Adipose tissue (tissue), 3 donors: Measurements from ENCODE around the gene SDK2. TPM values are rescaled to one million over a fixed set of nuclear protein-coding genes. Genes with fewer than 3 reads are reported as not detected.
"Not testable (repeated sequence)": the region's sequence is repeated elsewhere in the genome, so short reads cannot be mapped to it uniquely, and the experiment has no call there.

ENCODE experiments used
- H3K27ac ChIP-seq: one replicate; pipeline ENCODE4 v1.5.1; 2013; ENCODE audit warnings: low read depth, low read length
- WGBS, 3 donors: extraction: QIAGEN DNeasy Blood & Tissue Kit; methylation state at CpG; one replicate each; pipeline ENCODE4 v1.1.7; 2013; 5-methylcytosine and 5-hydroxymethylcytosine counted together
- polyA plus RNA-seq, 3 donors: library from polyadenylated mRNA; stranded (reverse); fragments of 200-250 nt; gene quantifications; one replicate each; pipeline ENCODE4 v1.2.3, GENCODE V29; 2013
- donor health status: healthy with polysubstance abuse.
- donor health status: Bipolar disorder and iron deficiency.
- donor health status: healthy.

Gene SDK2
- polyA plus RNA-seq, 3 donors, result 0.08 to 0.22 (median 0.15) TPM

- 74 to 81% (median 81%) methylated on average over 2 of the region's 2 CpGs for WGBS, 3 donors
- H3K27ac ChIP-seq, result no peak overlapping the region
Observed at GRCh38 chr17:73465953-73466230, 178.4 kb downstream of the SDK2 start.

- no peak overlapping the region for H3K27ac ChIP-seq
- 57 to 63% (median 62%) methylated on average over 9 of the region's 9 CpGs for WGBS, 3 donors
Observed at GRCh38 chr17:73465130-73465952, 178.9 kb downstream of the SDK2 start.

- WGBS, 3 donors, result 80 to 92% (median 91%) methylated on average over 4 of the region's 4 CpGs
- no peak overlapping the region for H3K27ac ChIP-seq
Observed at GRCh38 chr17:73464447-73464846, 179.8 kb downstream of the SDK2 start.

GRCh38 chr17:73463821-73464220, 180.4 kb downstream of the SDK2 start:
- 67 to 86% (median 86%) methylated on average over 5 of the region's 5 CpGs for WGBS, 3 donors
- no peak overlapping the region for H3K27ac ChIP-seq

GRCh38 chr17:73462823-73463222, 181.4 kb downstream of the SDK2 start:
- H3K27ac ChIP-seq, result no peak overlapping the region
- 73 to 75% (median 73%) methylated on average over 8 of the region's 8 CpGs for WGBS, 3 donors

- no peak overlapping the region for H3K27ac ChIP-seq
- 60 to 92% (median 78%) methylated on average over 7 of the region's 7 CpGs for WGBS, 3 donors
Observed at GRCh38 chr17:73459980-73460379, 184.3 kb downstream of the SDK2 start.

- no peak overlapping the region for H3K27ac ChIP-seq
- whole genome bisulfite sequencing, 3 donors, result 31 to 83% (median 75%) methylated on average over 16 to 18 of the region's 18 CpGs
Observed at GRCh38 chr17:73455767-73456166, 188.5 kb downstream of the SDK2 start.

GRCh38 chr17:73455050-73455687, 189.1 kb downstream of the SDK2 start:
- 49 to 71% (median 67%) methylated on average over 21 of the region's 21 CpGs for WGBS, 3 donors
- H3K27ac ChIP-seq, result no peak overlapping the region

GRCh38 chr17:73453494-73453893, 190.8 kb downstream of the SDK2 start:
- H3K27ac ChIP-seq, result not testable (repeated sequence)
- 97 to 99% (median 98%) methylated on average over 2 of the region's 2 CpGs for WGBS, 3 donors

GRCh38 chr17:73453090-73453489, 191.2 kb downstream of the SDK2 start:
- no peak overlapping the region for H3K27ac ChIP-seq
- 62 to 100% (median 90%) methylated on average over 1 of the region's 1 CpG for WGBS, 3 donors

- 87 to 94% (median 92%) methylated on average over 3 of the region's 3 CpGs for WGBS, 3 donors
- H3K27ac ChIP-seq, result no peak overlapping the region
Observed at GRCh38 chr17:73452009-73452408, 192.2 kb downstream of the SDK2 start.

GRCh38 chr17:73447319-73447718, 196.9 kb downstream of the SDK2 start:
- H3K27ac ChIP-seq, result no peak overlapping the region
- WGBS, 3 donors, result 69 to 89% (median 87%) methylated on average over 18 of the region's 18 CpGs

GRCh38 chr17:73446617-73447016, 197.6 kb downstream of the SDK2 start:
- no peak overlapping the region for H3K27ac ChIP-seq
- WGBS, 3 donors, result 52 to 72% (median 55%) methylated on average over 9 of the region's 9 CpGs

- no peak overlapping the region for H3K27ac ChIP-seq
- 75 to 88% (median 88%) methylated on average over 7 of the region's 7 CpGs for whole genome bisulfite sequencing, 3 donors
Observed at GRCh38 chr17:73445466-73445865, 198.8 kb downstream of the SDK2 start.

GRCh38 chr17:73444021-73444420, 200.2 kb downstream of the SDK2 start:
- WGBS, 3 donors, result 87 to 95% (median 91%) methylated on average over 8 of the region's 8 CpGs
- no peak overlapping the region for H3K27ac ChIP-seq

- H3K27ac ChIP-seq, result no peak overlapping the region
- 87 to 92% (median 89%) methylated on average over 7 of the region's 7 CpGs for WGBS, 3 donors
Observed at GRCh38 chr17:73439597-73439996, 204.6 kb downstream of the SDK2 start.

GRCh38 chr17:73437826-73438225, 206.4 kb downstream of the SDK2 start:
- 75 to 91% (median 87%) methylated on average over 16 of the region's 16 CpGs for WGBS, 3 donors
- H3K27ac ChIP-seq, result no peak overlapping the region

GRCh38 chr17:73436954-73437353, 207.3 kb downstream of the SDK2 start:
- no peak overlapping the region for H3K27ac ChIP-seq
- 49 to 66% (median 66%) methylated on average over 10 of the region's 10 CpGs for WGBS, 3 donors

GRCh38 chr17:73435412-73435811, 208.8 kb downstream of the SDK2 start:
- WGBS, 3 donors, result 92 to 94% (median 94%) methylated on average over 23 of the region's 23 CpGs
- no peak overlapping the region for H3K27ac ChIP-seq

- no peak overlapping the region for H3K27ac ChIP-seq
- 75 to 90% (median 82%) methylated on average over 8 of the region's 8 CpGs for WGBS, 3 donors
Observed at GRCh38 chr17:73434154-73434553, 210.1 kb downstream of the SDK2 start.
